ENCODE data around the gene ULBP2. TPM values are rescaled to one million over a fixed set of nuclear protein-coding genes. Genes with fewer than 3 reads are reported as not detected.
"Not testable (repeated sequence)": the region's sequence is repeated elsewhere in the genome, so short reads cannot be mapped to it uniquely, and the experiment has no call there.

The ULBP2 gene
- total RNA-seq, 1 donor from 2014 or later = 0.14 TPM

DNA sequence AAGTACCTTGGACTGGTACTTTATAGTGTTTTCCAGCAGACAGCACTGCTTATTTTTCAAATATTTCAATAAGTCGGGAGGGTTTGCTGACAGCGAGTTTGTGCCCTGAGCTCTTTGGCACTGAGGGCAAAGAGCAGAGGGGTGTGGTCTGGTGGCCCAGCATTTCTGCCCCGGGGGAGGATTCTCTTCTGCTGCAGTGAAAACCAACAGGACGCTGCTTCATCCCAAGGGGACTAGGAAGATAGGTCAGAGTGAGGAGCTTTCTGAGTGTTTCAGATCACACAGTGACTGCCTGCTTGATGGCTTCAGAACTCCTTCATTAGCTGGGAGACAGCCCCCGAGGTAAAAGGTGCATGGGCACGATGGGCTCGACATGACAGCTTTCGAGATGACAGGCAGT lies 8.6 kb downstream of the ULBP2 start:
- no peak for DNase-seq (ENCODE audit: low spot score)

DNA sequence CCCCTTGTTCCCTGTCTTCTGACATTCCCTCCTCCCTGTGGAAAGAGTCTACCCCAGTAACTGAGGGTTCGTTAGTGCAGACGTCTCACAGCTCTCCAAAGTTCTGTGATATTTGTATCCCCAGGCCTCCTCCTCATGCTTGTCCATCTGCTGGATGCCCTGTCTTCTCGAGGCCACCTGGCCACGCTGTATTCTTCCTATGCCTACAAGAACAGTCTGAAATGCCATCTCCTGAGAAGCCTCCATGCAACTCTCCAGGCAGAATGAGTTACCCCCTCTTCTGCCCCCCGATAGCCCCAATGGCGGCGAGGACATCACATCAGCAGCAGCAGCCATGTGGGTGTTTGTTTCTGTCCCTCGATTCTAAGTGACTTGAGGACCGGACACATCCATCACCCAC lies 9.3 kb downstream of the ULBP2 start:
- DNase-seq (ENCODE audit: low spot score) = no peak

DNA sequence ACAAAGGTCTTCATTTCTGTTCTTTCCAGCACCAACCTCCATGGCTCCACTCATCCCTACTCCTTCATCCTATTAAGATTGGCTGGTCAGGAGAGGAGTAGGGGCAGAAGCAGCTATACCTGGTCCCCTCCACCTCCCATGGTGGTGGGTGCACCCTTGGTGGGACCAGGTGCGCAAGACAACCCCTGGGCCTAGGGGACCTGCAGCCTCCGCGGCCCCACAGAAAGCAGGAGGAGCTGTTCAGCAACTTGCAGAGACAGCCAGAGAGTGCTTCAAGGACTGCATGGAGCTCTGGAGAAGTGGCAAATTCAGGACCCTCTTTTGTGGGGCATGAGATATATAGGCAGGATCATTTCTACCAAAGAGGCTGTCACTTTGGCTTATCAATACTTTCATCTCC lies 9.8 kb downstream of the ULBP2 start:
- DNase-seq (ENCODE audit: low spot score) = no peak

GRCh38 chr6:149953390-149953789 lies 11.6 kb downstream of the ULBP2 start:
- DNase-seq (ENCODE audit: low spot score) = not testable (repeated sequence)

DNA sequence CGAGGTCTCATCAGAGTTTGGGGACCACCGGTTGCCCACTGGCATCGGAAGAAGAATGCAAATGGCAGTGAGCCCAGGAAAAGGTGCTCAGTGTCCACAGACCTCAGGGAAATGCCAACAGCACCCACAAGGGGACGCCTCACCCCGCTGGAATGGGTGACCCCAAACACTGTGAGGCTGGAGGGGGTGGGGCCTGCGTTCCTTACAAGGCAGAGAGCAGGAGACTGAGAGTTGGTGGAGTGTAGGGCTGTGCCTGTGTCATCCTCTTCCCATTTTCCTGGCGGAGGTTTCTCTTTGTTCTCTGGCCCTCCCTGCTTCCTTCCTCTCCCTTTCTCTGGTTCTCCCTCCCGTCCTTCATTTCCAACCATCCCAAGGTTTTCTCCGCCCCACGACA lies 12.1 kb downstream of the ULBP2 start:
- DNase-seq (ENCODE audit: low spot score) = not testable (repeated sequence)

GRCh38 chr6:149954328-149954983 lies 12.6 kb downstream of the ULBP2 start:
- not testable (repeated sequence) for DNase-seq (ENCODE audit: low spot score)

- not testable (repeated sequence) for DNase-seq (ENCODE audit: low spot score)
Measured at GRCh38 chr6:149954984-149955653, 13.3 kb downstream of the ULBP2 start.

- DNase-seq (ENCODE audit: low spot score) = not testable (repeated sequence)
Measured at GRCh38 chr6:149955654-149956317, 14.0 kb downstream of the ULBP2 start.

GRCh38 chr6:149958124-149958523 lies 16.3 kb downstream of the ULBP2 start:
- not testable (repeated sequence) for DNase-seq (ENCODE audit: low spot score)

- DNase-seq (ENCODE audit: low spot score) = not testable (repeated sequence)
Measured at GRCh38 chr6:149959806-149960205, 18.0 kb downstream of the ULBP2 start.

- DNase-seq (ENCODE audit: low spot score) = no peak
Measured at GRCh38 chr6:149960488-149960887, 18.7 kb downstream of the ULBP2 start.

DNA sequence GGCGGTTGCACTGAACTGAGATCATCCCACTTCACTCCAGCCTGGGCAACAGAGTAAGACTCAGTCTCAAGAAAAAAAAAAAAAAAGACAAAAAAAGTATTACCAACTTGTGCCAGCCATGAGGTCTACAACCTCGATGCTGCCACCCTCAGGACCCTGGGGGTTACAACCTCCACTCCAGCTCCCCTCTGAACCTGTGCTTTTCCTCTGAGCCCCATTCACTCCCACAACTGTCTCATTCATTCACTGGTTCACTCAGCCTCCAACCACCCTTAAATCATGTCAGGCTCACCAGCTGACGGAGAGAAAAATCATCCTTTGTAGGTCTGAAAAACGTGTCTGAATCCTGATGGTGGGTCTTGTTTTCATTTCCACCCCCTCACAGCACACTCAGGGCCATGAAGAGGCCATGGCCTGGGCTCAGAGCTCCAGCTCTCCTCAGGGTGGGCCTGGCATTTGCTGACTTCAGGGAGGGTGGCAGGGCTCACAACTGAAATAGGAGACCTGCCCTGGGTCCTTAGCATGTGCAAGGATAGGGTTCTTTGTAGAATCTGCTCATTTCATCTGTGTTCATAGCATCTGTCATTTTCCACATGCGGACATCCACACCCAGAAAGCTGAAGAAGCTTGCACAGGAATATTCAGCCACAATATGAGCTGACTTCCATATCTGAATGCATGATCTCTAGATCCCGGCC lies 20.1 kb downstream of the ULBP2 start:
- DNase-seq (ENCODE audit: low spot score) = no peak

DNA sequence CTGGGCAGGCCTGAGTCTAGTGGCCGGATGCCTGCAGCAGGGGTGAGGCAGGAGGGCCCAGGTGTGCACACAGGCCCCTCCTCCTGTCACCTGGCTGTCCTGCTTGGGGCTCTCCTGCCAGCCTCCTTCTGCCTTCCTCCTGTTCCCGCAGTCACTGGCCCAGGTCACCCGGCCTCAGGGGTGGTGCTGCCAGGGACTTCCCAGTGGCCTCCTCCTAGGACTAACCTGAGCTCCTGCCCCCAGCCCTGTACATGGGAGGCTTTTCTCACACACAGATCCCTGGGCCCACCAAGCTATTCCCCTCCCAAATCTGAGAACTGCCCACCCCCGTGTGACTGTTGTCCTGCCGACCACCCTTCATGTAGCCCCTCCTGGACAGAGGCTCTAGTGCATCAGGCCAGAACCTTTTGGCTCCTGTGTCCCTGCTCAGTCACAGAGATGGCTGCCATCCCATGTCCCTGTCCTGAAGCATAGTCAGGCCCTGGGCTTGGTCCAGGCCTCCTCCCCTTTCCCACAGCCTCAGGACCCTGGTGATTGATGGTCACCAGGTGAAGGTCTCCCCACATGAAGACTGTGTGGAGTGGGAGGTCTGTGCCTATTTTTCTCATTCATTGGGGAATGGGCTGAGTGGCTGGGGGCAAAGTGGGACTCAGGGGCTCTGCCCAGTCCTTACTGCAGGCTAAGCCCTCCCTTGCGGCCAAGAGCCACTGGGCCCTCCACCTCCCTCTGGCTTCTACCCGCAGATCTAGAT lies 20.8 kb downstream of the ULBP2 start:
- no peak for DNase-seq (ENCODE audit: low spot score)

GRCh38 chr6:149963212-149963461 lies 21.3 kb downstream of the ULBP2 start:
- no peak for DNase-seq (ENCODE audit: low spot score)

- peak; percentile 65 for DNase-seq (ENCODE audit: low spot score)
Measured at GRCh38 chr6:149963462-149964307, 21.9 kb downstream of the ULBP2 start, which contains the start of gene ULBP1. Gene ULBP1, plus strand, starts transcription at chr6:149963943. Its CDS starts 107 bp downstream, at chr6:149964050.

GRCh38 chr6:149964308-149965193 lies 22.7 kb downstream of the ULBP2 start:
- no peak for DNase-seq (ENCODE audit: low spot score)

DNA sequence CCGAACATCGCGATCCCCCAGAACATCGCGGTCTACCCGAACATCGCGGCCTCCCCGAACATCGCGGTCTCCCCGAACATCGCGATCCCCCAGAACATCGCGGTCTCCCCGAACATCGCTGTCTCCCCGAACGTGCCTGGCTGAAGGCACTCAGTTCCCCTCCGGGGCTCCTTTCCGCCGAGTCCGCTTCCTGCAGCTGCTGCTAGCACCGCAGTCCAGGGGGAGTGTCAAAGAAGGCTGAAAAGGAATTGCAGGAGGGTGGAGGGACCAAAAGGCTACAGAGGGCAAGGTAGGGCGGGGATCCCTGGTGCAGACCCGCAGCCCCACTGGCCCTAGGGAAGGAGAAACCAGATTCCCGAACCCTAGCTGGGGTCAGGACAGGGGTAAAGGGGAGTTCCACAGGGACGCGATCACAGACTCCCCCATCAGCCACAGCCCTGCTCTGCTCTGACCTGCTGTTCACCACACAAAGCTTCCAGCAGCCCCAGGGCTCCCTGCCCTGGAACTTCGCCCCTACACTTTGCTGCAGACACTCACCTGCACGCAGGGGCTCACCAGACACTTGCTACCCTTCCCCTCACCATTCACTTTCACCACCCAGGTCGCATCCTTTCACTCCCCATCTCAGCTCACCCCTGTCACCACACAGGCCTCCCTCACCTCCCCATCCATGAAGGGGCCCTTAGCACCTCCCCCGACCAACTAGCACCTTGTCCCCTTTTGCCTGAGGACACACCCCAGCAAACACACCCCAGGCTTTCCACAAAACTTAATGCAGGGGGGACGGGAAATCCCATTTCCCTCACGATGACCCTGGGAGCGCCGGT lies 23.6 kb downstream of the ULBP2 start:
- no peak for DNase-seq (ENCODE audit: low spot score)

DNA sequence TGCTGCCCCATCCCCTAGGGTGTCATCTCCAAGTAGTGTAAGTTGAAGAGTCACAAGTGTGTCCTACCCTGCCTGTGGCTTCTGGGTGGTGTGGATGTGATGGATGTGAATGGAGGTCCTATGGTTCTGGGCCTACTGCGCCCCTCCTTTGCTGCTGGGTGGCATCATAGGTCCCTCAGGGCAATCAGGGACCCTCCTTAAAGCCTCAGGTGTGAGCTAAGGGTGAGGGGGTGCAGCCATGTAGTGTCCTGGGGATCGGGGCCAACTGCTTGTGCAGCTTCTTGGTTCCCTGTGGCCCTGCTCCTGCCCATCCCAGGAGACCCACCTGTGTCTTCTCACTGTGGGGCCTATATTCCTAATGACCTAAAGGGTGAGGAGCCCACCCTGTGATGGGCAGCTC lies 24.5 kb downstream of the ULBP2 start:
- not testable (repeated sequence) for DNase-seq (ENCODE audit: low spot score)

DNA sequence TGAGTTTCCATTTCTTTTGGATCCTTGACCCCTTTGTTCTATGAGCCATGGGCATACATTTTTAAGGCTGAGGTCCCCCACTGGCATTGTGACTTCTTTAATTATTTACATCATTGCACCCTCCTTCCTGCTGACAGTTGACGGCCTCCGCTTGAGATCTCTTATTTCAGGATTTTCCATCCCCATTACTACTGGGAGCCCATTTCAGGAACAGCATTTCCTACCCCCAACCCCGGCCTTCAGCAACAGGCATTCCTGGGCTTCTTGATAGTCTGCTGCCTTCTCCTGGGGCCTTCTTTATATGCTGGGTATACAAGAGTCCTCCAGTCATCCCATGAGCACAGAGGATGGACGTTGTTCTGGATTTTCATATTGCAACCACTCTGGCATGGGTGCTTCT lies 25.8 kb downstream of the ULBP2 start:
- DNase-seq (ENCODE audit: low spot score) = no peak
